Panc1 (cell line): ENCODE results near the gene MAPK14.

Experiments used
- CTCF ChIP-seq: fragments of 450-650 bp; IDR thresholded peaks from 2 replicates; pipeline ENCODE4 v1.5.1; 2017; ENCODE audit warnings: mild to moderate bottlenecking
- POLR2AphosphoS5 ChIP-seq: IDR thresholded peaks from 2 replicates; pipeline ENCODE4 v1.6.1; 2012; ENCODE audit warnings: mild to moderate bottlenecking, low read depth, low read length, moderate library complexity

GRCh38 chr6:36116943-36117342 lies 89.3 kb downstream of the MAPK14 start:
- TF ChIP-seq CTCF (no peak), POLR2AphosphoS5 (no peak)
